Gastrocnemius medialis (tissue), 4 donors: ENCODE data around the gene KRTAP5-9.

Source experiments
- CTCF ChIP-seq, 5 experiments: fragments of 450-650 bp in 3 of 5; fragments of 200-600 bp in 2 of 5; sonication (generic) in 2 of 5; IDR thresholded peaks in 4 of 5; conservative IDR thresholded peaks in 1 of 5; 1 replicate in 4 of 5; 2 replicates in 1 of 5; pipeline ENCODE4 v1.5.1; 2016 to 2019; ENCODE audit warnings: antibody characterized with exemption in 5 of 5, mild to moderate bottlenecking in 3 of 5, moderate library complexity in 3 of 5
- POLR2A ChIP-seq, 2 donors: fragments of 450-650 bp; IDR thresholded peaks; one replicate each; pipeline ENCODE4 v1.6.1; 2017; ENCODE audit warnings: antibody characterized with exemption in 2 of 2, mild to moderate bottlenecking in 2 of 2, moderate library complexity in 2 of 2

- no peak for TF ChIP-seq CTCF (IDR thresholded peaks at IDR 0.05 in 4 of 5, conservative IDR thresholded peaks at IDR 0.05 in 1 of 5)
- no peak for TF ChIP-seq POLR2A (IDR thresholded peaks at IDR 0.05)
Measured at GRCh38 chr11:71530602-71531001, 17.6 kb upstream of the KRTAP5-9 start.
